Left colon (tissue), 2 donors: ENCODE measurements around the gene CABP4. TPM values are rescaled to one million over a fixed set of nuclear protein-coding genes. Genes with fewer than 3 reads are reported as not detected.
A peak's percentile ranks its signal among the peaks of the same experiment; 100 is the strongest.

Source experiments
- ATAC-seq: fragments of 200-7000 bp; cut with Tn5 transposase; one replicate; pipeline ENCODE4 v1.9.1; 2020; ENCODE audit warnings: mild to moderate bottlenecking, moderate library complexity
- DNase-seq, 2 donors: peaks; one replicate each; pipeline ENCODE4 v3.0.0-alpha.2; 2020
- intact Hi-C, 2 donors: fragments of 100-400 bp; cut with DNase I in 1 of 2; cut with micrococcal nuclease in 1 of 2; formaldehyde crosslinking; loops; one replicate each; pipeline versions ENCODE4 v1.11.2 to v1.14.0; 2022; cut with DNase I, micrococcal nuclease
- long read RNA-seq: library from polyadenylated mRNA; unstranded; transcript quantifications from one replicate; pipeline ENCODE4 v2.0.0, GENCODE V29; 2021
- total RNA-seq, 2 donors: library from RNA; stranded (reverse); fragmentation: NEBNext Ultra II Directional; extraction: Animal tissue kit (Norgen Biotek cat#: 25700); gene quantifications; one replicate each; pipeline ENCODE4 v1.2.1, GENCODE V29; 2021
- donor health status: DM: no; HTN: no; CAD: no.
- donor health status: DM: yes; HTN: yes; CAD: no.

The CABP4 gene
- total RNA-seq = 1 to 10 TPM; 1.1 to 2.0 TPM
- long read RNA-seq = 0 reads

DNA sequence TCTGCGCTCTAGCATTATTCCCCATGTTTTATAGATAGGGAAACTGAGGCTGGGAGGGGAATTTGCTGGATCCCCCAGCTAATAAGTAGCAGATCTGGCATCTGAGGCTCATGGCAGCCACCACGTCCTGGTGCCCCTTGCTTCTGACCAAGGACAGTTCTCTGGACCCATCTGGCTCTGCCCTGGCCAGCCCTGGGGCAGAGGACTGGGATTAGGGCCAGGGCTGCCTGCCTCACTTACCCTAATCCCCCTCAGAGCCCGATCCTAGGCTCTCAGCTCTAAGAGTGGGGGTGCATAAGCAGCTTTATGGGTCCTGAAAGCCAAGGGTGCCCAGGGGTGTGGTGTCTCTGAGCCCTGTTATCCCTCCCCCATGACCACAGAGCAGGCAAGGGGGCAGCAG, at the start of gene CABP4:
Gene CABP4, plus strand, starts transcription at position 301 of the 400 bp plus-strand sequence. Its CDS starts 70 bp downstream, at position 371.
- DNase-seq (no peak), ATAC-seq (no peak)
- intact Hi-C loops = no loop called here

DNA sequence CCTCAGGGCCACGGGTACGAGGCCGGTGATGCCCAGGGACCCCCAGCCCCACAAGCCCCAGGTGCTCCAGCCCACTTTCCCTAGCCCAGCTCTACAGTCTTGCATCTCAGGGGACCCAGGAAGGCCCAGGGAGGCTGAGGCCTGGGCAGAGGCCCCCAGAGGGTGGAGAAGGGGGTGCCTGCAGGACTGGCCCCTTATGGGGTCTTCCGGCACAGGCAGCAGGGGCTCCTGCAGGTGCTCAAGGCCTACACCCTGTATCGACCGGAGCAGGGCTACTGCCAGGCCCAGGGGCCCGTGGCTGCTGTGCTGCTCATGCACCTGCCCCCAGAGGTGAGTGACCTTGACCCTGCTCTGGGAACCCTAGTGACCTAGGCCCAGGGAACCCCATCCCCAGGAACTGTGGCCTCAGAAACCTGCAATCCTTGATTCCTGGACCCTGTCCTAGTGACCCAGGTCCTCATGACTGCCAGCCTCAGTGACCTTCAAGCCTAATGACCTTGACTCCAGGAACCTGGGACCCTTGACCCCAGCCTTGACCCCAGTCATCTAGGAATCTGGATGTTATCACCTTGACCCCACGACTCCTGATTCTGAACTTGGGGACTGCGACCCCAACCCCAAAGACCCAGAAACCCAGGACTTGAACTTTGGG, 49.3 kb upstream of the CABP4 start:
- no peak for DNase-seq
- intact Hi-C loops = no loop called here

DNA sequence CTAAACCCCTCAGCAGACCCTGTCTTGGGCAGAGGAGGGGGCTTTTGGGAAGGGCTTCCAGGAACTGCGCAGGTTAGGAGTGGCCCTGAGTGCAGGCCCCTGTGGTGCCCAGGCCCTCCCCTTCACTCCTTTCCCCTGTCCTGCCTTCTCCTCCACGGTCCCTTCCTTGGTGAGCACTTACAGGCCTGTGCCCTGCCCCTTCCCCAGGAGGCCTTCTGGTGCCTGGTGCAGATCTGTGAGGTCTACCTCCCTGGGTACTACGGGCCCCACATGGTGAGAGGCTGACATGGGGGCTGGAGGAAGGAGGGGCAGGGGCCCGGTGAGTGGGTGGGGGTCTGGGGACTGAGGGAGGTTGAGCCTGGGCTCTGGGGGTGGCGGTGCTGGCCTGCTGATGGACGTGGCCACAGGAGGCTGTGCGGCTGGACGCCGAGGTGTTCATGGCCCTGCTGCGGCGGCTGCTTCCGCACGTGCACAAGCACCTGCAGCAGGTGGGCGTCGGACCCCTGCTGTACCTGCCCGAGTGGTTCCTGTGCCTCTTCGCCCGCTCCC, 48.7 kb upstream of the CABP4 start:
- DNase-seq = no peak
- no peak for ATAC-seq
- intact Hi-C loops = no loop called here

More for the DNA sequence above, 49.3 kb upstream of the CABP4 start:
- ATAC-seq = no peak

DNA sequence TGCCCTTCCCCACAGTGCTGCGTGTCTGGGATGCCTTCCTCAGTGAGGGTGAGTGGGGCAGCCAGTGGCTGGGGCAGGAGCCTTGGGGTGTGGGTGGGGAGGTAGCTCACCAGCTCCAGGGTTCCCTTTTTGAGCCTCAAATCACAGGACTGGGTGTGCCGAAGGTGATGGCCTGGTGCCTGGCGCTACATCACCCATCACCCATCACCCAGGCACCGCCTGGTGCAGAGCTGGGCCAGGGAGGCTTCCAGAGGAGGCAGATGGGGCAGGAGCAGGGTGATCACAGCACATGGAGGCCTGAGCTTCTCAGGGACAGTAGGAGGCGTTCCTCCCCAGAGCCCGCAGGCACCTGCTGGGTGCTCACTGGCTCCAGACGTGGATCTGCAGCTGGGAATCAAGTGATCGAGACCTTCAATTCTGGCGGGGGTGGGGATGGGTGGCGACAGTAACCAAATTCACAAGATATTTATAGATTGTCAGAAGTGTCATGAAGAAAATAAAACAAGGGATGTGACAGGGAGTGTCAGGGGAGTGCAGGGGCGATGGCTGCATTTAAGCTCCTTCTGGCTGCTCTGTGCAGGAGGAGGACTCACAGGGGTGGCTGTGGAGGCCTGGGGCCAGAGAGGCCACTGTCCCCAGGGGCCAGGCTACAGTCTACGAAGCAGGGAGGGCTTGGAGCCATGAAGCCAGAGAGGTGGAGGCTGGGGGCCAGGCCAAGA, 48.0 kb upstream of the CABP4 start:
- intact Hi-C loops = no loop called here
- ATAC-seq (no peak), DNase-seq (no peak)

- no peak for DNase-seq
- intact Hi-C loops = no loop called here
- ATAC-seq = no peak
These were observed 47.4 kb upstream of the CABP4 start for GRCh38 chr11:67407688-67408163.

- DNase-seq (no peak), ATAC-seq (no peak)
- intact Hi-C loops = no loop called here
These were observed 46.5 kb upstream of the CABP4 start for GRCh38 chr11:67408437-67409200.

DNA sequence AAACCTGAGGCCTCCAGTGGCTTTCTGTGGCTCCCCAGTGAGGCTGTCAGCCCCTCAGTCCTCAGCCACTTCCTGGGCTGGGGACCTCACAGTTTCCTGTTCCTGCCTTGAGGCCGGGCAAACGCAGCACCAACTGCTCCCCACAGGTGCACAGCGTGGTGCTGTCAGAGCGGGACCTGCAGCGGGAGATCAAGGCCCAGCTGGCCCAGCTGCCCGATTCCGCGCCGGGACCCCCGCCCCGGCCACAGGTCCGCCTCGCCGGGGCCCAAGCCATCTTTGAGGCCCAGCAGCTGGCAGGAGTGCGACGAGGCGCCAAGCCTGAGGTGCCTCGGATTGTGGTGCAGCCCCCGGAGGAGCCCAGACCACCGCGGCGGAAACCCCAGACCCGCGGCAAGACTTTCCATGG, 45.9 kb upstream of the CABP4 start:
- intact Hi-C loops = no loop called here
- DNase-seq (peak in 1 of 2 donors; percentile 61), ATAC-seq (no peak)

DNA sequence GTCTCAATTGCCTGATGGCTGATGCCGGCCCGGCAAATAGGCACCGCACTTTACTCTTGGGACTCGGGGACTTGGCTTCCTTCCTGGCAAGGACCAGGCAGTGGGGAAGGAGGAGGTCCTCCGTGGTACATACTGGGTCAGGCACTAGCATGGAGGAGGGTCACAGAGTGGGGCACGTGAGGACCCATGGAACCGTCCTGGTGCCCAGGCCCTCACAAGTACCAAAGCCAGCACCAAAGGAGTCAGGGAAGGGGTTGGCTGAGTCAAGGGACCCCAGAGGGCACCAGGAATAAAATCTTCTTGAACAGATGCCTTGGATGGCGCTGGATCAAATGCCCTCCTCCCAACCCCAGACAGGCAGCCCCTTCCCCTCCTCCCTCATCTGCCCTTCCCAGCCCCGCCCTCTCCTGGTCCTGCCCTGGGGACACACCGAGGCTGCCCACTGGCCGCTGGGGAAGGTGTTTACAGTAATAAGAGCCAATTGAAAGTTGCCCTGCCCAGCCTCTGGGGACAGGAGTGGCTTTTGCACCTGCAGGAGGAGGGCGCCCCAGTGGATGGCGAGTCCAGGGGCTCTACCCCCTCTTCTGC, 45.3 kb upstream of the CABP4 start:
- ATAC-seq = peak; percentile 78
- DNase-seq = peak; percentile 76 to 77
- intact Hi-C loops = no loop called here

GRCh38 chr11:67410369-67410831, 44.8 kb upstream of the CABP4 start:
- ATAC-seq (no peak), DNase-seq (no peak)
- intact Hi-C loops = no loop called here

GRCh38 chr11:67410984-67411784, 44.0 kb upstream of the CABP4 start:
- intact Hi-C loops = no loop called here
- DNase-seq = no peak
- ATAC-seq = no peak

DNA sequence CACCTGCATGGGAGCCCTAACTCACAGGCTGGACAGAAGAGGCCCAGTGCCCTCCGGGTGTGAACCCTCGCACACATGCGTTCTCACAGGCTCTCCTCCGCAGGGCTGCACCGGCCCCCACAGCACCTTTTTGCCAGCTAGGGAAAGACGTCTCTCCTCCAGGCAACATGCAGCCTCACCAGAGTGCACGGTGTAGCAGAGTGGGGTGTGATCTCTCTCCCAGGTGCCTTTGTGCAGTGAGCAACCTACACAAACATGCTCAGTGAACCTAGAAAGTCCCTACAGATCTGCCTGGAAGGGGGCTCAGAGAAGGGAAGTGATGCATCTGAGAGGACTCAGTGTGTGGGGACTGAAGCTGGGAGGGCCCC, 43.4 kb upstream of the CABP4 start:
- no peak for ATAC-seq
- no peak for DNase-seq
- intact Hi-C loops = no loop called here

DNA sequence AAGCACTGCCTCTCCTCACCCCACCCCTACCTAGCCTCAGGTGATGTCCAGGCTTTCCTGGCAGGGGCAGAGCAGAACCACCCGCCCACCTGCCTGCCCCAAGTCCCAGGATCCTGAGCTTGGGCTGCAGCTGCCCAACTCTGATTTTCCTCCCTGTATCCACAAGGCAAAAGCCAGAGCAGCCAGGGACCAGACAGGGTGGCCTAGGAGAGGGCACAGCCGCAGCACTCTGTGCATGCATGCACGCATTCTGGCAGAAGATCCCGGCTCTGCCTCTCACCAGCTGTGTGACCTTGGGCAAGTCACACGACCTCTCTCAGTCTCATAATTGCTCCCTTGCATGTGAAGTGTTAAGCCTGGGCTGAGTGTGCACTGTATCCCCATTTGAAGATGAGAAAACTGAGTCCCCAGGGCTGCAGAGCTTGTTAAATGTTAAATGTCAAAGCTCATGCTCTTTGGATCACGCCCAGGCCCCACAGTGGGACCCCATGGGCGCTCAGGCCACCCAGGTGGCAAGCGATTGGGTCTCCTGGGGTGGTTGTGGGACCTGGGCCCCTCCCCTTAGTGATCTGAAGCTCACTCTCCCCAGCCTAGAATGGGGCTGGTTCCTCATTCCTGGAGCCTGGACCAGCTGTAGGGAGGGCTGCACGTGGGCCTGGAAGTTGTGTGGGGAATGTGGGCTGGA, 42.5 kb upstream of the CABP4 start:
- intact Hi-C loops = no loop called here
- ATAC-seq (no peak), DNase-seq (no peak)

GRCh38 chr11:67413266-67413849, 41.8 kb upstream of the CABP4 start:
- ATAC-seq = no peak
- intact Hi-C loops = no loop called here

DNA sequence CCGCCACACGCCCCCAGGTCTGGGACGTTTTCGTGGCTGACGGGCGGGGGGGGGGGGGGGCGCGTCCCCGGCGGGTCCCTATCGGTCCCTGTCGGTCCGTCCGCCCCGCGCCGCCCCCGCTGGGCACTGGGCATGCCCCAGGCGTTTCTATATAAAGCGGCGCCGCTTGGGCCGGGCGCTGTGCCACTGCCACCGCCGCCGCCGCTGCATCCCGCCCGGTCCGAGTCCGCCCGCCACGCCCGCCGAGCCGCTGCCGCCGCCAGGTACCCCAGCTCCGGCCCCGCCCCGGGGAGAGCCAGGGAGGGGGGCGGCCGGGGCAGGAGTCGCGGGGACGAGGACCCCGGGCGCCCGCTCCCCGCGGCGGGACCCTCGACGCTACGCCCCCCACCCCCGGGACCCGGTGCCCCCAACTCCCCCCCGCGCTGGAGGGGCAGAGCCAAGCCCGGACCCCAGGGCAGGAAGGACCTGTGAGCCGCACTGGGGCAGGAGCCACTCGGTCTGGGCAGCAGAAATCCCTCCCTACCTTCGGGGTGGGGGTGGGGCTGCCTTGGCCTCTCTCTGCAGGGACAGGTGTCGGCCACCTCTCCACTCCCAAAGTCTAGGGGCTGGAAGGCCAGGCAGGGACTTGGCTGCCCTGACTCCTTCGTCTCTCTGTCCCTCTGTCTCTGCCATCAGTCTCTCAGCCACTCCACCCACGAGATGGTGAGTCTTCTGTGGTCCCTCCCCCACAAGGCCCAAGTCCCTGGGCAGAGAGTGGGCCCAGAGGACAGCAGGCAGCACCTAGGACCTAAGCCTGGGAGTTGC, 39.5 kb upstream of the CABP4 start, which contains the start of gene CARNS1:
Gene CARNS1, plus strand, starts transcription at position 178 of the 804 bp plus-strand sequence. Its CDS starts 522 bp downstream, at position 700.
- DNase-seq (peak in 1 of 2 donors; percentile 76), ATAC-seq (peak; percentile 69)
- intact Hi-C loops = no loop called here

More at GRCh38 chr11:67413266-67413849, 41.8 kb upstream of the CABP4 start:
- DNase-seq = no peak

GRCh38 chr11:67416416-67417335, 38.5 kb upstream of the CABP4 start:
- ATAC-seq = peak; percentile 0
- peak in 1 of 2 donors; percentile 70 for DNase-seq
- intact Hi-C loops = no loop called here
